Kidney (tissue), 14 donors: ENCODE results near the gene PLCB1. TPM values are rescaled to one million over a fixed set of nuclear protein-coding genes. Genes with fewer than 3 reads are reported as not detected.
A peak's percentile ranks its signal among the peaks of the same experiment; 100 is the strongest.

Experiments used
- DNase-seq, 5 donors: peaks; one replicate each; pipeline ENCODE4 v3.0.0-alpha.2; 2013 to 2020
- FAIRE-seq: peaks from 2 replicates; lab custom pipeline; 2012; peaks lifted over from hg19 to GRCh38; lab: Jason Lieb, UNC
- H3K27ac ChIP-seq, 2 donors: one replicate each; pipeline ENCODE4 v1.7.0; 2013; ENCODE audit warnings: low read depth in 2 of 2, low read length in 2 of 2, inconsistent platforms in 1 of 2
- H3K27me3 ChIP-seq: one replicate; pipeline ENCODE4 v1.7.1; 2013; ENCODE audit warnings: low read length, inconsistent platforms; ENCODE audit not compliant: control insufficient read depth, insufficient read depth
- H3K36me3 ChIP-seq, 3 donors: one replicate each; pipeline versions ENCODE4 v1.7.0 to v1.7.1; 2013; ENCODE audit warnings: low read length in 3 of 3, control low read depth in 1 of 3, inconsistent platforms in 1 of 3; ENCODE audit not compliant: insufficient read depth in 3 of 3, control insufficient read depth in 2 of 3
- H3K4me1 ChIP-seq, 3 donors: one replicate each; pipeline versions ENCODE4 v1.7.0 to v1.7.1; 2013; ENCODE audit warnings: low read length in 3 of 3, inconsistent platforms in 1 of 3, low read depth in 1 of 3; ENCODE audit not compliant: control insufficient read depth in 2 of 3, insufficient read depth in 2 of 3
- H3K4me3 ChIP-seq, 3 donors: one replicate each; pipeline versions ENCODE4 v1.7.0 to v1.8.1; 2013; ENCODE audit warnings: low read length in 3 of 3, control low read depth in 1 of 3, inconsistent platforms in 1 of 3
- H3K9ac ChIP-seq, 3 donors: one replicate each; pipeline versions ENCODE4 v1.7.0 to v1.7.1; 2013; ENCODE audit warnings: low read length in 3 of 3, control low read depth in 1 of 3, inconsistent platforms in 1 of 3
- H3K9me3 ChIP-seq, 3 donors: one replicate each; pipeline versions ENCODE4 v1.7.0 to v1.7.1; 2013; ENCODE audit warnings: low read length in 3 of 3, control low read depth in 1 of 3, inconsistent platforms in 1 of 3; ENCODE audit not compliant: control insufficient read depth in 2 of 3, insufficient read depth in 1 of 3
- intact Hi-C: fragments of 100-400 bp; cut with DNase I; formaldehyde crosslinking; loops from one replicate; pipeline ENCODE4 v1.11.1; 2022
- polyA plus RNA-seq: library from polyadenylated mRNA; stranded (reverse); fragments of 350-450 nt; fragmentation: Illumina TruSeq; extraction: RNeasy Lipid Tissue Mini Kit (QIAGEN cat#74804); gene quantifications from one replicate; pipeline ENCODE4 v1.2.3, GENCODE V29; 2014; ENCODE audit warnings: low read depth, low replicate concordance; ENCODE audit not compliant: insufficient read depth
- total RNA-seq: library from RNA; stranded (reverse); fragmentation: NEBNext Ultra II Directional; extraction: Animal tissue kit (Norgen Biotek cat#: 25700); gene quantifications from one replicate; pipeline ENCODE4 v1.2.1, GENCODE V29; 2021
- TF ChIP-seq, protein P1 (sequence below): IDR thresholded peaks from 3 replicates; pipeline ENCODE4 v1.5.1; 2012; ENCODE audit warnings: mild to moderate bottlenecking, moderate library complexity, borderline replicate concordance; ENCODE audit not compliant: insufficient read depth; ENCODE audit errors: extremely low read depth
- donor health status: control.
- donor health status: control.
- donor health status: control.
- donor health status: control.
- donor health status: control.
- donor health status: DM: yes; HTN: yes; CAD: no.
- donor health status: Normal renal cell carcinoma (clear cell type).

Gene PLCB1
- total and polyA plus RNA-seq, 2 donors from 2014 or later: 9.4 to 107 TPM

DNA sequence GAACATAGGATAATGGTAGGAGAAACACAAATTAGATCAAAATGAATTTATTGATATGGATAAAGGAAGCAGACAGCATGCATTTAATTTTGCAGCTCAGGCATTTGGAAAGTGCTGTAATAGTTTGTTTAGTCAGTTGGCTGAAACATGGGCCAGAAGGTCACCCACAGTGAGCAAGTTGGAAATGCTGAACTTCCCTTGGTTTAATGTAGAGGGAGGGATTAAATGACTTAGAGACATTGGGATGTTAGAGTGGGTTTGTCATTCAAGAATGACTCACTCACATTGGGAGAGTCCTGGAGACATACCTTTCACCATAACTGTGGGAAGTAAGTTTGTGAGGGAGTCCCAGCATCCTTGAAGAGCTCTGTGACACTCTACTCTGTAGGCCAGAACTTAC is 705.3 kb downstream of the PLCB1 start:
- Histone ChIP-seq H3K4me3 (no peak overlapping the region), H3K27ac (no peak overlapping the region), H3K9ac (no peak overlapping the region), H3K36me3 (no peaks in the 10 kb centered on the region), H3K9me3 (no peaks in the 10 kb centered on the region), H3K27me3 (no peaks in the 10 kb centered on the region), H3K4me1 (no peaks in the 10 kb centered on the region)
- TF ChIP-seq, protein P1, sequence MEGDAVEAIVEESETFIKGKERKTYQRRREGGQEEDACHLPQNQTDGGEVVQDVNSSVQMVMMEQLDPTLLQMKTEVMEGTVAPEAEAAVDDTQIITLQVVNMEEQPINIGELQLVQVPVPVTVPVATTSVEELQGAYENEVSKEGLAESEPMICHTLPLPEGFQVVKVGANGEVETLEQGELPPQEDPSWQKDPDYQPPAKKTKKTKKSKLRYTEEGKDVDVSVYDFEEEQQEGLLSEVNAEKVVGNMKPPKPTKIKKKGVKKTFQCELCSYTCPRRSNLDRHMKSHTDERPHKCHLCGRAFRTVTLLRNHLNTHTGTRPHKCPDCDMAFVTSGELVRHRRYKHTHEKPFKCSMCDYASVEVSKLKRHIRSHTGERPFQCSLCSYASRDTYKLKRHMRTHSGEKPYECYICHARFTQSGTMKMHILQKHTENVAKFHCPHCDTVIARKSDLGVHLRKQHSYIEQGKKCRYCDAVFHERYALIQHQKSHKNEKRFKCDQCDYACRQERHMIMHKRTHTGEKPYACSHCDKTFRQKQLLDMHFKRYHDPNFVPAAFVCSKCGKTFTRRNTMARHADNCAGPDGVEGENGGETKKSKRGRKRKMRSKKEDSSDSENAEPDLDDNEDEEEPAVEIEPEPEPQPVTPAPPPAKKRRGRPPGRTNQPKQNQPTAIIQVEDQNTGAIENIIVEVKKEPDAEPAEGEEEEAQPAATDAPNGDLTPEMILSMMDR: no peak
- intact Hi-C loops: no loop called here
- no peak for FAIRE-seq
- DNase-seq: no peak

GRCh38 chr20:8842525-8842924 is 710.5 kb downstream of the PLCB1 start:
- TF ChIP-seq, protein P1: no peak
- no peak overlapping the region for H3K27ac ChIP-seq
- no peak overlapping the region for H3K9ac ChIP-seq
- no peak for FAIRE-seq
- no peaks in the 10 kb centered on the region for H3K36me3 ChIP-seq
- no peaks in the 10 kb centered on the region for H3K27me3 ChIP-seq
- H3K9me3 ChIP-seq: no peaks in the 10 kb centered on the region
- H3K4me1 ChIP-seq: no peaks in the 10 kb centered on the region
- H3K4me3 ChIP-seq: no peak overlapping the region
- no peak for DNase-seq
- intact Hi-C loops: no loop called here

DNA sequence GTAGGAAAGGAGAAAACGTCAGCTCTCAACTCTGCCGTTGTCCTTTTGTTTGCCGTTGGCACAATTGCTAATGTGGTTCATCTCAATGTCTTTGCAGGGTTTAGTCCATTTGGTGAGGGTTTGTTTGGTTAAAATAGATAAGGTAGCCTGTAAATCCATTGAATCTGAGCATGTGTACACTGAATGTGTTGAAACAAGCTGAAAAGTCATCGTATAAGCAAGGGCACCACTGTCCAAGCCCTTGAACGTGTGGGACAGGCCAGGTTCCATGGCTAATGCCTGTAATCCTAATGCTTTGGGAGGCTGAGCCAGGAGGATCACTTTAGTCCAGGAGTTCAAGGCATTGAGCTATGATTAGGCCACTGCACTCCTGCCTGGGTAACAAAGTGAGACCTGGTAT is 712.1 kb downstream of the PLCB1 start:
- no peaks in the 10 kb centered on the region for H3K36me3 ChIP-seq
- H3K4me3 ChIP-seq: no peak overlapping the region
- H3K4me1 ChIP-seq: no peaks in the 10 kb centered on the region
- FAIRE-seq (no peak), DNase-seq (no peak)
- no peak overlapping the region for H3K27ac ChIP-seq
- no peaks in the 10 kb centered on the region for H3K9me3 ChIP-seq
- intact Hi-C loops: no loop called here
- no peak overlapping the region for H3K9ac ChIP-seq
- no peaks in the 10 kb centered on the region for H3K27me3 ChIP-seq
- TF ChIP-seq, protein P1: no peak

GRCh38 chr20:8849990-8850389 is 717.9 kb downstream of the PLCB1 start:
- no peak for FAIRE-seq
- intact Hi-C loops: no loop called here

More at GRCh38 chr20:8849990-8850389, 717.9 kb downstream of the PLCB1 start:
- no peak overlapping the region for H3K27ac ChIP-seq
- no peaks in the 10 kb centered on the region for H3K27me3 ChIP-seq
- H3K4me1 ChIP-seq: peaks cover 0 to 3% (median 2%) of the 10 kb centered on the region in 3 donors
- peak in 2 of 5 donors; percentile 24 to 39 for DNase-seq
- no peaks in the 10 kb centered on the region for H3K36me3 ChIP-seq
- H3K4me3 ChIP-seq: no peak overlapping the region
- no peaks in the 10 kb centered on the region for H3K9me3 ChIP-seq
- TF ChIP-seq, protein P1: no peak
- H3K9ac ChIP-seq: no peak overlapping the region
